Stimulated activated naive CD8-positive, alpha-beta T cell treated with anti-CD3 and anti-CD28 coated beads, Interleukin-15, amount 100 ng/mL, for 72 hours (primary cell): Measurements from ENCODE around the gene LRRC66.
A peak's percentile ranks its signal among the peaks of the same experiment; 100 is the strongest.

ENCODE experiments used
- ATAC-seq: fragments of 150-1000 bp; cut with Tn5 transposase; 2 replicates; pipeline ENCODE4 v1.10.0; 2021; ENCODE audit warnings: mild to moderate bottlenecking, moderate library complexity
- DNase-seq, 2 donors: peaks; one replicate each; pipeline ENCODE4 v3.0.0; 2021 to 2022
- H3K27ac Mint-ChIP-seq, 2 donors: one replicate each; pipeline ENCODE4 v1.8.0; 2022; ENCODE audit warnings: mild to moderate bottlenecking in 2 of 2, mixed read lengths in 2 of 2, moderate library complexity in 2 of 2
- H3K27me3 Mint-ChIP-seq: one replicate; pipeline ENCODE4 v1.8.0; 2022; ENCODE audit warnings: mixed read lengths
- H3K4me1 Mint-ChIP-seq: one replicate; pipeline ENCODE4 v1.8.0; 2022; ENCODE audit warnings: mild to moderate bottlenecking, mixed read lengths
- H3K4me3 Mint-ChIP-seq, 2 donors: one replicate each; pipeline ENCODE4 v1.8.0; 2022; ENCODE audit warnings: mild to moderate bottlenecking in 2 of 2, mixed read lengths in 2 of 2, moderate library complexity in 1 of 2
- H3K9me3 Mint-ChIP-seq, 2 donors: one replicate each; pipeline ENCODE4 v1.8.0; 2022; ENCODE audit warnings: mixed read lengths in 2 of 2

LRRC66 gene

GRCh38 chr4:52032005-52032404 is 11.8 kb upstream of the LRRC66 start:
- DNase-seq: no peak

GRCh38 chr4:52028970-52029369 is 8.8 kb upstream of the LRRC66 start:
- ATAC-seq: no peak
- Mint-ChIP-seq H3K27ac (no peak overlapping the region), H3K4me3 (no peak overlapping the region), H3K4me1 (no peaks in the 10 kb centered on the region), H3K9me3 (no peaks in the 10 kb centered on the region), H3K27me3 (no peaks in the 10 kb centered on the region)
- no peak for DNase-seq

More at GRCh38 chr4:52032005-52032404, 11.8 kb upstream of the LRRC66 start:
- no peak for ATAC-seq
- Mint-ChIP-seq H3K27ac (peak overlapping the region in 1 of 2 donors; percentile 4), H3K9me3 (no peaks in the 10 kb centered on the region), H3K4me3 (no peak overlapping the region), H3K4me1 (peaks cover 12% of the 10 kb centered on the region), H3K27me3 (no peaks in the 10 kb centered on the region)

- Mint-ChIP-seq H3K27me3 (no peaks in the 10 kb centered on the region), H3K4me1 (no peaks in the 10 kb centered on the region), H3K4me3 (no peak overlapping the region), H3K27ac (no peak overlapping the region), H3K9me3 (no peaks in the 10 kb centered on the region)
- no peak for ATAC-seq
- no peak for DNase-seq
Measured at GRCh38 chr4:52017814-52018213, 2.3 kb downstream of the LRRC66 start.

GRCh38 chr4:52016981-52017380 is 3.2 kb downstream of the LRRC66 start:
- H3K4me1 Mint-ChIP-seq: no peaks in the 10 kb centered on the region
- no peak for ATAC-seq
- H3K27ac Mint-ChIP-seq: no peak overlapping the region
- H3K9me3 Mint-ChIP-seq: no peaks in the 10 kb centered on the region
- DNase-seq: no peak
- H3K4me3 Mint-ChIP-seq: no peak overlapping the region
- no peaks in the 10 kb centered on the region for H3K27me3 Mint-ChIP-seq

GRCh38 chr4:52015366-52015765 is 4.8 kb downstream of the LRRC66 start:
- no peak overlapping the region for H3K4me3 Mint-ChIP-seq
- H3K27ac Mint-ChIP-seq: no peak overlapping the region
- H3K9me3 Mint-ChIP-seq: no peaks in the 10 kb centered on the region
- H3K27me3 Mint-ChIP-seq: no peaks in the 10 kb centered on the region
- no peak for ATAC-seq
- no peaks in the 10 kb centered on the region for H3K4me1 Mint-ChIP-seq
- DNase-seq: no peak

- DNase-seq: no peak
Measured at GRCh38 chr4:52014903-52015302, 5.3 kb downstream of the LRRC66 start.

GRCh38 chr4:52012651-52013050 is 7.5 kb downstream of the LRRC66 start:
- Mint-ChIP-seq H3K27ac (no peak overlapping the region), H3K4me1 (no peaks in the 10 kb centered on the region), H3K27me3 (no peaks in the 10 kb centered on the region), H3K4me3 (no peak overlapping the region), H3K9me3 (no peaks in the 10 kb centered on the region)
- DNase-seq (no peak), ATAC-seq (no peak)

More at GRCh38 chr4:52014903-52015302, 5.3 kb downstream of the LRRC66 start:
- Mint-ChIP-seq H3K4me3 (no peak overlapping the region), H3K9me3 (no peaks in the 10 kb centered on the region), H3K27ac (no peak overlapping the region), H3K27me3 (no peaks in the 10 kb centered on the region), H3K4me1 (no peaks in the 10 kb centered on the region)
- ATAC-seq: no peak

- H3K27ac Mint-ChIP-seq: no peak overlapping the region
- H3K4me3 Mint-ChIP-seq: no peak overlapping the region
- no peaks in the 10 kb centered on the region for H3K9me3 Mint-ChIP-seq
- H3K27me3 Mint-ChIP-seq: no peaks in the 10 kb centered on the region
- H3K4me1 Mint-ChIP-seq: no peaks in the 10 kb centered on the region
- DNase-seq (no peak), ATAC-seq (no peak)
Measured at GRCh38 chr4:52010986-52011385, 9.2 kb downstream of the LRRC66 start.

GRCh38 chr4:52006887-52007286 is 13.3 kb downstream of the LRRC66 start:
- H3K4me1 Mint-ChIP-seq: no peaks in the 10 kb centered on the region
- no peak for DNase-seq
- no peak overlapping the region for H3K4me3 Mint-ChIP-seq
- no peaks in the 10 kb centered on the region for H3K27me3 Mint-ChIP-seq
- no peaks in the 10 kb centered on the region for H3K9me3 Mint-ChIP-seq
- no peak overlapping the region for H3K27ac Mint-ChIP-seq
- ATAC-seq: no peak

- ATAC-seq (no peak), DNase-seq (no peak)
- no peaks in the 10 kb centered on the region for H3K27me3 Mint-ChIP-seq
- H3K4me3 Mint-ChIP-seq: no peak overlapping the region
- H3K27ac Mint-ChIP-seq: no peak overlapping the region
- no peaks in the 10 kb centered on the region for H3K4me1 Mint-ChIP-seq
- no peaks in the 10 kb centered on the region for H3K9me3 Mint-ChIP-seq
Measured at GRCh38 chr4:52005604-52006273, 14.4 kb downstream of the LRRC66 start.

GRCh38 chr4:52004414-52004813 is 15.7 kb downstream of the LRRC66 start:
- DNase-seq (no peak), ATAC-seq (no peak)
- Mint-ChIP-seq H3K4me3 (no peak overlapping the region), H3K9me3 (no peaks in the 10 kb centered on the region), H3K4me1 (no peaks in the 10 kb centered on the region), H3K27ac (peak overlapping the region in 1 of 2 donors; percentile 7), H3K27me3 (no peaks in the 10 kb centered on the region)

- no peaks in the 10 kb centered on the region for H3K27me3 Mint-ChIP-seq
- no peak overlapping the region for H3K27ac Mint-ChIP-seq
- DNase-seq (no peak), ATAC-seq (no peak)
- no peak overlapping the region for H3K4me3 Mint-ChIP-seq
- no peaks in the 10 kb centered on the region for H3K9me3 Mint-ChIP-seq
- H3K4me1 Mint-ChIP-seq: no peaks in the 10 kb centered on the region
Measured at GRCh38 chr4:52001616-52002015, 18.5 kb downstream of the LRRC66 start.

- DNase-seq: no peak
- no peaks in the 10 kb centered on the region for H3K27me3 Mint-ChIP-seq
- H3K4me3 Mint-ChIP-seq: no peak overlapping the region
- no peaks in the 10 kb centered on the region for H3K4me1 Mint-ChIP-seq
- H3K27ac Mint-ChIP-seq: no peak overlapping the region
- no peaks in the 10 kb centered on the region for H3K9me3 Mint-ChIP-seq
- ATAC-seq: no peak
Measured at GRCh38 chr4:51999250-51999649, 20.9 kb downstream of the LRRC66 start.

- H3K4me3 Mint-ChIP-seq: no peak overlapping the region
- no peaks in the 10 kb centered on the region for H3K27me3 Mint-ChIP-seq
Measured at GRCh38 chr4:51998837-51999236, 21.3 kb downstream of the LRRC66 start.

GRCh38 chr4:51997647-51998046 is 22.5 kb downstream of the LRRC66 start:
- Mint-ChIP-seq H3K4me1 (no peaks in the 10 kb centered on the region), H3K27ac (no peak overlapping the region), H3K4me3 (no peak overlapping the region), H3K9me3 (no peaks in the 10 kb centered on the region), H3K27me3 (no peaks in the 10 kb centered on the region)
- ATAC-seq: no peak
- DNase-seq: no peak

More at GRCh38 chr4:51998837-51999236, 21.3 kb downstream of the LRRC66 start:
- no peaks in the 10 kb centered on the region for H3K4me1 Mint-ChIP-seq
- no peak for DNase-seq
- H3K9me3 Mint-ChIP-seq: no peaks in the 10 kb centered on the region
- H3K27ac Mint-ChIP-seq: no peak overlapping the region
- no peak for ATAC-seq

GRCh38 chr4:51995647-51996220 is 24.4 kb downstream of the LRRC66 start:
- Mint-ChIP-seq H3K27ac (no peak overlapping the region), H3K9me3 (peaks cover under 1 to 1% of the 10 kb centered on the region in 2 donors), H3K4me1 (no peaks in the 10 kb centered on the region), H3K27me3 (no peaks in the 10 kb centered on the region), H3K4me3 (no peak overlapping the region)
- DNase-seq (no peak), ATAC-seq (no peak)

- ATAC-seq (no peak), DNase-seq (no peak)
- Mint-ChIP-seq H3K4me3 (no peak overlapping the region), H3K27me3 (peaks cover 30% of the 10 kb centered on the region), H3K4me1 (no peaks in the 10 kb centered on the region), H3K9me3 (peaks cover 13% of the 10 kb centered on the region in 2 donors), H3K27ac (no peak overlapping the region)
Measured at GRCh38 chr4:51965862-51966261, 54.3 kb downstream of the LRRC66 start.
